HG02840 (cell line): ENCODE results near the gene ADRA2C.
"Not testable (repeated sequence)": the region's sequence is repeated elsewhere in the genome, so short reads cannot be mapped to it uniquely, and the experiment has no call there.

Experiments used
- ATAC-seq: cut with Tn5 transposase; IDR thresholded peaks from one replicate; pipeline ENCODE4 v1.9.1; 2021; ENCODE audit warnings: mild to moderate bottlenecking, moderate library complexity, moderate number of reproducible peaks; ENCODE audit not compliant: unreplicated experiment, low FRiP score

The ADRA2C gene

DNA sequence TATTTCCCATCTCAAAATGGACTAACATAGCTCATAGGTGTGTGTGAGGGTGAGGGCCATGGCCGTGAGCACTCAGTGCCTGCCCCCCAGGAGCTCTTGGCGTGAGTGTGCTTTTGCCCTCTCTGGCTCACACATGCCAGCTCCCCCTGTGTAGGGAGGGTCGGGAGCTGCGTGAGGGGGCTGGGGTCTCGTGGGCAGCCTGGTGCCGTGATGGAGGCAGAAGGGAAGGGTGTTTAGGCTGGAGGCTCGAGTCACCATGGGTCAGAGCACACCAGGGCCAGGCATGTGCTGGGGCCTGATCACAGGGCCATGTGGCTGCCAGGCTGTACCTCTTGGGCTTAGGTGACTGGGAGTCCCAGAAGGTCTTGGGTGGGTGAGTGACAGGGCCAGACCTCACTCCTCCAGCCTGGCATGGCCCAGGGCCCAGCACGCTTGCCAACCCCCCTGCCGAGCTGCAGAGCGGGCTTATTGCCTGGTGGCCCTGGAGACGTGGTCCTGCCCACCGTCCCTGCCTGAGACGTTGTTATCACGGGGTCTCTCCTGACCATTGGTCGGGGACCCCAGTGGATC, 44.0 kb downstream of the ADRA2C start:
- no peak for ATAC-seq

DNA sequence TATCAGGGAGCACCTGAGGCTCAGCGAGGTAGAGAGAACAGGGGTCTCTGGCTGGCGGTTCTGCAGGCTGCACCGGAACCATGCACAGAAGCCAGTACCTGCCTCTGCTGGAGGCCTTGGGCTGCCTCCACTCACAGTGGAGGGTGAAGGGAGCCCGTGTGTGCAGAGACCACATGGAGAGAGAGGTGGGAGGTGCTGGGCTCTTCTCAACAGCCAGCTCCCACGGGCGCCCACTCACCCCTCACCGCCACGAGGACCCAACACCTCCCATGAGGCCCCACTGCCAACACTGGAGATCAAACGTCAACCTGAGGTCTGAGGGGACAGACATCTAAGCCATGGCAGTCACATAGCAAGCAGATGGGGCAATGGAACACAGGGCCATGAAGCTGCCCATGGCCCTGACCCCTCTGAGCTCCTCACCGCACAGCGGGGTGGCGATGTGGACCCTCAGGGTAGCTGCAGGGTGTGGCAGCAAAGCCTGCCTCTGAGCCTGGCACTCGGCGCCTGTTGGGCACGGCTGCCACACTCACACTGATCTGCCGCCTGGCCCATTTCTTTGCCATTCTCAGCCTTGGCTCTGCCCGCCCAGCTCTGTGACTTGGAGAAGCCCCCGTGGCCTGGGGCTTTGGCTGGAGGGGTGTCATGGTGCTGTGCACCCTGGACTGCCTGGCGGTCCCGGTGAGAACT, 44.8 kb downstream of the ADRA2C start:
- ATAC-seq, result no peak

DNA sequence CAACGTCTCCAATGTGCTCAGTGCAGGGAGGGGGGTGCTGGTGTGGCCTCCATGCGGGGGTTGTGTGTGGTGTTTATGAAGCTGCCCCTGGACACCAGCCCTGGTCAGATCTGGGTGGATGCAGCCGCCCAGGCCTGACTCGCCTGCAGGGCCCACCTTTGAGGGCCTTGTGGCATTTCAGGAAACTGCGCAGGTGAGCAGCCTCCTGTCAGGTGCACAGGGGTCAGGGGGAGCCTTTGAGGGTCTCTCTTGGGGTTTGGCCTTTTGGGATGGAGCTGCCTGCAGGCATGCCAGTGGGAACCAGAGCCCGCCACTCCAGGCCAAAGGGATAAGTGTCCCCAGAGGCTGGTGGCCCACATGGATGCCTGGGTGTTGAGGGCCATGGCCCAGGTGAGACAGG, 45.4 kb downstream of the ADRA2C start:
- no peak for ATAC-seq

DNA sequence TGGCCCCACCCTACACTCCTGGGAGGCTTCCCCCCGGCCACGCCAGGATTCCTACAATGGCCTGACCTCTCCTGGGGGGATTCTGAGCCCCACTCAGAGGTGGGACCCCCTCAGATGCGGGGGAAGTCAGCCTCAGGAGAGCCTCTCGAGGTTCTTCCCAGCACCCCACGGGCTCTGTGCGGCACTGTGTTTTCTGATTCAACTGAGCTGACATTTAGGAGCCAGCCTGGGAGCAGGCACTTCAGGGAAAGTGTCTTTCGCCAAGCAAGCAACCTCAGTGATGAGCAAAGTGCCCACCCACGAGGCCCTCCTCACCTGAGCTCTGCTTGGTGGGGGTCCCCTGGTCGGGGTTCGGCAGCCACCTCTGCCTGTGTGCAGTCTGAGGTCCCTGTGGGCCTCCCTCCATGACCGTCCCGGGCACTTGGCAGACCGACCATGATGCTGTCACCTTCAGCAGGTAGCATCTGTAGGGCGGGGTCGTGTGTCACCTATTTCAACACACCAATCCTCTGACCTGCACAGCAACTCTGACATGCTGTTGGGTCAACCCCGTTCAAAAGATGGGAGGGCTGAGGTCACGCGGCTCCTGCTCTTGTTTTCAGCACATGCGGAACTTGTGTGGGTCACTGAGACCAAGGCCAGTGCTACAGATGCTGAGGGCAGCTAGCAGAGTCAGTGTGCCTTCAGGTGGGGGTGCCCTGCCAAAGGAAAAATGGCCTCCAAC, 46.2 kb downstream of the ADRA2C start:
- no peak for ATAC-seq

DNA sequence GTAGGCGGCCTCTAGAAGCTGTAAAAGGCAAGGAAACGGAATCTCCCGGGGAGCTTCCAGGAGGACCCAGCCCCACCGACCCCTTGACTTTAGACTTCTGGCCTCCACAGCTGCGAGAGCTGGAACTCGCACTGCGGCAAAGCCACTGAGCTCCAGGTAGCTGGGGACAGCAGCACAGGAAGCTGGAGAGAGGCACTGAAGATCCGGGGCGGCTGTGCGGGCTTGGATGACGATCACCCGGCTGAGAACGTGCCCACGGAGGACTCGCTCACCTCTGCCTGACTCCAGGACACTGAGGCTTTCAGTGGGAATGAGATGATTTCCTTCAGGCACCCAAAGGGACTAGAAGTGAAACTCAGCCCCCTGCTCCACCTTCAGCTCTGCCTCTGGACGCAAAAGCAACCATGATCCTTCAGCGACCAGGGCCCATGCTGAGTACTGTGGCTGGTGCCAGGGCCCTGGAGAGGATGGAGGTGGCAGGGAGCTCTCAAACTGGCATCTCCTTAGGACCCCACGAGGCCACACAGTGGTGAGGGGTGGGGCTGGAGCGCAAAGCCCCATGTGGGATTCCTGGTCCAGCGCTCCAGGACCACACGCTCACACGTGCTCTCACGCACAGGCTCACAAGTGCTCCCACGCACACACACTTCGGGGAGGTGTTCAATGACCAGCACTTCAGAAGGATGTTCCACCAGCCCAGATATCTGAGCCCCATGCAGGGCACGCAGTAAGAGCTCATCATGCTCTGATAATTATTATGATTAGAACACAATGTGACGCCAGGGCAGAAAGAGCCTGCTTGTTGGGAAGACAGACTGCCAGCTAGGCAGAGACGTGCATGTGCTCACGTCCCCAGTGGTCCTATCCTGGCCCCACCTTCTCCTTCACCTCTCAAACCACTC, 47.2 kb downstream of the ADRA2C start:
- no peak for ATAC-seq

DNA sequence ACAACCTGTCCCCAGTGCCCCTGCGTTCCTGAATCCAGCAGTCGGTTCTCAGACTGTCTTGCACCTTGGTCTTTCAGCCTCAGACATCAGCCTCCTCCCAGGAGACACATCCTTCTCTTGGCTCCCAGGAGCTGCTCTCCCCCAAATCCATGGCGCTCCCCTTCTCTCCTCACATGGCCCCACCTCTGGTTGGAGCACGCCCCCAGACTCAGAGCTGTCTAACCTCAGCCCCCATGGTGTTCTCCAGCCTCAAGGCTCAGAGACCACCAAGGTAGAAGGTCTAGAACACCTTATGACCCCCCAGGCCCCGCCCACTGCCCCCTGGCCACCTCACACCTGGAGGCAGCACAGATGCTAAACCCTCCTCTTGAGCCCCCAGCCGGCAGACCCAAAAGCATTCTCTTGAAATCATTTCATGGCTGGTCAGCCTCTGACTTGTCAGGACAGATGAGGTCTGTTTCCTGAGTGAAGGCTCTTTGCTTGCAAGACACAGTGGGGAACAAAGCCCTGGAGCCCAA, 47.9 kb downstream of the ADRA2C start:
- no peak for ATAC-seq

DNA sequence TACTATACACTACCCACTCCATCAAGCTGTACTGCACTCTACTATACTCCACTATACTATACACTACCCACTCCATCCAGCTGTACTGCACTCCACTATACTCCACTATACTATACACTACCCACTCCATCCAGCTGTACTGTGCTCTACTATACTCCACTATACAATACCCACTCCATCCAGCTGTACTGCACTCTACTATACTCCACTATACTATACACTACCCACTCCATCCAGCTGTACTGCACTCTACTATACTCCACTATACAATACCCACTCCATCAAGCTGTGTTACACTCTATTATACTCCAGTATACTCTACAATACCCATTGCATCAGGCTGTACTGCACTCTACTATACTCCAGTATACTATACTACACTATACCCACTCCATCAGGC, 48.7 kb downstream of the ADRA2C start:
- ATAC-seq, result not testable (repeated sequence)

DNA sequence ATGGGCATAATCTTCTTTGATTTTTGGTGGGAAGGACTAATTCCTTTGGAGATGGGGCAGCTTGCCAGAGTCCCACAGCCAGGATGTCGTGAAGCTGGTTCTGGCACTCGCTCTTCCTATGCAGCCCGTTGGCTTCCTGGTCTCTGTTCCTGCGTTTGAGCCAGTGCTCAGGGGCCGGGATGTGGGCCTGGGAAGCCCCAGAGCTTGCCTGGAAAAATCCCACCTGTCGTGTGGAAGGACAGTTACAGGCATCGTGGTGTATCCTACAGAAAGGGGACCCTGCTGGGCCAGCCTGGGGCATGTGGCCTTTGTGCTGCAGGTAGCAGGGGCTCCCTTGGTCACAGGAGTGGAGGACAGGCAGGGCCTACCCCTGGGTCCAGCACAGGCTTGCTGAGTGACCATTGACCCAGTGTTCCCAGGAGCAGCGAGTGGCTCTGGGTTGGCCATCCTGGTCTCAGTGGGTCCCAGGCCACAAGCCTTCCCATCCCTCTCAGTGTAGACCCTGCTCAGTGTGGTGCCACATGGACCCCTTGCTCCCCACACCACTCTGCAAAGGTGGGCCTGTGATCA, 50.2 kb downstream of the ADRA2C start:
- no peak for ATAC-seq

DNA sequence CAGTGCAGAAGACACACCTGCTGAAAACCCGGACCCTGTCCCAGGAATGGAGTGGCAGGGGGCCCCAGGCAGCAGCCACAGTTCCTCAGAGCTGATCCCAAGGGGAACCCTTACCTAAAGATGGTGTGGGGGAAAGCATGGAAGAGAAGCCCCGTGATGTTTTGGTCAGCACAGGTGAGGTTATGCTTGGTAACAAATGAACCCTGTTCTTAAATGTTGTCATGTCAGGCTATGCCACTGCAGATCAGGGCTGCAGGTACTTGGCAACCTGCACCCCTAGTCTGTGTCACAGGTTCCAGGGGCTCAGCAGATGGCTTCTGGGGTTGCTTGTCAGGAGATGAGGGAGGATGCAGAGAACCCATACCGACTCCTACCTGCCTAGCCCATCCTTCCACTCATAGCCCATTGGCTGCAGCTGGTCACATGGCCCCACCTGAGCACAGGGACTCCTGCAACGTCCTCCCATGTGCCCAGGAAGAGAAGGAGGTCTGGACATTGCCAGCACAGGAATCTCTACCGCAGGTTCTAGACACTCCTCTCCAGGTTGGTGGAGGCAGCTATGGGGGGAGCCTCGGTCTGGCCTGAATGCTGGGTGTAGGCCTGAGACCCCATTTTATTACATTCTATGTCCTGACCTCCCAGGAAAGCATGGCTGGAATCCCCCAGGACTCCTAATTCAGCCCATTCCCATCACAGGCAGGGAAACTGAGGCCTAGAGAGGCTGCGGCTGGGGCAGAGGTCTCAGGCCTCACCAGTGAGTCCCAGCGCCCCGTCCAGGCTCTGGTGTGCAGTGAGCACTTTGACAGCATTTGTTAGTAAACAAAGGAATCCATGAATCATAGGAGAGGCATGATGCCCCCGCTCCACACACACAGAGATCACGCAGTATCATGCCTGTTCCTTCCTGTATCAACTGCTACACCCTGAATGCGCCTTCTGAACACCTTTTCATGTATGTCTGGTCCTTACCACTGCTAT, 51.1 kb downstream of the ADRA2C start:
- ATAC-seq, result no peak
